ENCODE data around the gene CCDC92B.
"Not testable (repeated sequence)": the region's sequence is repeated elsewhere in the genome, so short reads cannot be mapped to it uniquely, and the experiment has no call there.

Gene CCDC92B

GRCh38 chr17:2690165-2691068, 59.0 kb downstream of the CCDC92B start:
- Histone ChIP-seq H3K36me3 (replicated peaks) (peaks cover 62% of the 10 kb centered on the region), H3K9me3 (no peaks in the 10 kb centered on the region), H3K4me3 (no peak overlapping the region), H3K4me1 (no peaks in the 10 kb centered on the region), H3K27me3 (ENCODE audit: low read depth) (no peaks in the 10 kb centered on the region)
- DNase-seq (ENCODE audit: low spot score in 2 of 2): no peak
- in situ Hi-C loops (cut with MboI; ENCODE audit: low sequenced_read_pairs): no loop called here

- Histone ChIP-seq H3K36me3 (replicated peaks) (peaks cover 55% of the 10 kb centered on the region), H3K27me3 (ENCODE audit: low read depth) (no peaks in the 10 kb centered on the region), H3K9me3 (no peaks in the 10 kb centered on the region), H3K4me3 (no peak overlapping the region), H3K4me1 (no peaks in the 10 kb centered on the region)
- in situ Hi-C loops (cut with MboI; ENCODE audit: low sequenced_read_pairs): no loop called here
- peak in 1 of 2 experiments; percentile 11 for DNase-seq (ENCODE audit: low spot score in 2 of 2)
Measured at GRCh38 chr17:2689411-2690164, 59.9 kb downstream of the CCDC92B start.

GRCh38 chr17:2688351-2689342, 60.8 kb downstream of the CCDC92B start:
- Histone ChIP-seq H3K36me3 (replicated peaks) (peaks cover 58% of the 10 kb centered on the region), H3K4me1 (no peaks in the 10 kb centered on the region), H3K27me3 (ENCODE audit: low read depth) (no peaks in the 10 kb centered on the region), H3K4me3 (no peak overlapping the region), H3K9me3 (no peaks in the 10 kb centered on the region)
- DNase-seq (ENCODE audit: low spot score in 2 of 2): peak in 1 of 2 experiments; percentile 16
- in situ Hi-C loops (cut with MboI; ENCODE audit: low sequenced_read_pairs): no loop called here

GRCh38 chr17:2687074-2687418, 62.4 kb downstream of the CCDC92B start:
- Histone ChIP-seq H3K36me3 (replicated peaks) (peaks cover 60% of the 10 kb centered on the region), H3K27me3 (ENCODE audit: low read depth) (no peaks in the 10 kb centered on the region), H3K4me3 (no peak overlapping the region), H3K4me1 (no peaks in the 10 kb centered on the region), H3K9me3 (no peaks in the 10 kb centered on the region)
- DNase-seq (ENCODE audit: low spot score in 2 of 2): no peak
- in situ Hi-C loops (cut with MboI; ENCODE audit: low sequenced_read_pairs): no loop called here

GRCh38 chr17:2685696-2686095, 63.8 kb downstream of the CCDC92B start:
- no peak overlapping the region for H3K4me3 ChIP-seq
- DNase-seq (ENCODE audit: low spot score in 2 of 2): no peak
- in situ Hi-C loops (cut with MboI; ENCODE audit: low sequenced_read_pairs): no loop called here
- no peaks in the 10 kb centered on the region for H3K4me1 ChIP-seq
- H3K36me3 ChIP-seq (replicated peaks): peaks cover 61% of the 10 kb centered on the region
- no peaks in the 10 kb centered on the region for H3K9me3 ChIP-seq
- no peaks in the 10 kb centered on the region for H3K27me3 ChIP-seq (ENCODE audit: low read depth)

- no peak overlapping the region for H3K4me3 ChIP-seq
- H3K4me1 ChIP-seq: no peaks in the 10 kb centered on the region
- in situ Hi-C loops (cut with MboI; ENCODE audit: low sequenced_read_pairs): no loop called here
- H3K27me3 ChIP-seq (ENCODE audit: low read depth): no peaks in the 10 kb centered on the region
- peaks cover 62% of the 10 kb centered on the region for H3K36me3 ChIP-seq (replicated peaks)
- no peaks in the 10 kb centered on the region for H3K9me3 ChIP-seq
- DNase-seq (ENCODE audit: low spot score in 2 of 2): no peak
Measured at GRCh38 chr17:2684549-2684948, 64.9 kb downstream of the CCDC92B start.

- Histone ChIP-seq H3K9me3 (no peaks in the 10 kb centered on the region), H3K27me3 (ENCODE audit: low read depth) (no peaks in the 10 kb centered on the region), H3K4me3 (no peak overlapping the region), H3K4me1 (no peaks in the 10 kb centered on the region), H3K36me3 (replicated peaks) (peaks cover 57% of the 10 kb centered on the region)
- in situ Hi-C loops (cut with MboI; ENCODE audit: low sequenced_read_pairs): no loop called here
- no peak for DNase-seq (ENCODE audit: low spot score in 2 of 2)
Measured at GRCh38 chr17:2683912-2684311, 65.5 kb downstream of the CCDC92B start.

- no peak overlapping the region for H3K4me3 ChIP-seq
- peaks cover 58% of the 10 kb centered on the region for H3K36me3 ChIP-seq (replicated peaks)
- H3K27me3 ChIP-seq (ENCODE audit: low read depth): no peaks in the 10 kb centered on the region
- H3K9me3 ChIP-seq: no peaks in the 10 kb centered on the region
- no peaks in the 10 kb centered on the region for H3K4me1 ChIP-seq
- in situ Hi-C loops (cut with MboI; ENCODE audit: low sequenced_read_pairs): no loop called here
- no peak for DNase-seq (ENCODE audit: low spot score in 2 of 2)
Measured at GRCh38 chr17:2682176-2682938, 67.1 kb downstream of the CCDC92B start.

- no peak overlapping the region for H3K4me3 ChIP-seq
- no peaks in the 10 kb centered on the region for H3K4me1 ChIP-seq
- in situ Hi-C loops (cut with MboI; ENCODE audit: low sequenced_read_pairs): no loop called here
- peaks cover 62% of the 10 kb centered on the region for H3K36me3 ChIP-seq (replicated peaks)
- no peaks in the 10 kb centered on the region for H3K27me3 ChIP-seq (ENCODE audit: low read depth)
- no peak for DNase-seq (ENCODE audit: low spot score in 2 of 2)
- H3K9me3 ChIP-seq: no peaks in the 10 kb centered on the region
Measured at GRCh38 chr17:2681650-2682049, 67.8 kb downstream of the CCDC92B start.

GRCh38 chr17:2680961-2681360, 68.5 kb downstream of the CCDC92B start:
- no peaks in the 10 kb centered on the region for H3K4me1 ChIP-seq
- in situ Hi-C loops (cut with MboI; ENCODE audit: low sequenced_read_pairs): no loop called here

GRCh38 chr17:2679247-2679646, 70.2 kb downstream of the CCDC92B start:
- in situ Hi-C loops (cut with MboI; ENCODE audit: low sequenced_read_pairs): not testable (repeated sequence)
- peaks cover 79% of the 10 kb centered on the region for H3K36me3 ChIP-seq (replicated peaks)

More at GRCh38 chr17:2680961-2681360, 68.5 kb downstream of the CCDC92B start:
- H3K27me3 ChIP-seq (ENCODE audit: low read depth): no peaks in the 10 kb centered on the region
- H3K9me3 ChIP-seq: no peaks in the 10 kb centered on the region
- DNase-seq (ENCODE audit: low spot score in 2 of 2): no peak
- peaks cover 69% of the 10 kb centered on the region for H3K36me3 ChIP-seq (replicated peaks)
- no peak overlapping the region for H3K4me3 ChIP-seq

More at GRCh38 chr17:2679247-2679646, 70.2 kb downstream of the CCDC92B start:
- DNase-seq (ENCODE audit: low spot score in 2 of 2); H3K4me1 ChIP-seq; H3K27me3 ChIP-seq (ENCODE audit: low read depth); H3K4me3 ChIP-seq; H3K9me3 ChIP-seq: not testable (repeated sequence)
